HG03354 (cell line): Measurements from ENCODE around the gene TTC36.

Source experiments
- ATAC-seq: cut with Tn5 transposase; IDR thresholded peaks from one replicate; pipeline ENCODE4 v1.9.1; 2021; ENCODE audit warnings: mild to moderate bottlenecking; ENCODE audit not compliant: unreplicated experiment, poor library complexity, severe bottlenecking

The TTC36 gene

GRCh38 chr11:118530683-118531596 lies 3.7 kb downstream of the TTC36 start, which contains the start of gene TMEM25:
TMEM25 (plus strand) TSS chr11:118531192; CDS start chr11:118531802, 610 bp downstream.
- peak; percentile 66 for ATAC-seq

DNA sequence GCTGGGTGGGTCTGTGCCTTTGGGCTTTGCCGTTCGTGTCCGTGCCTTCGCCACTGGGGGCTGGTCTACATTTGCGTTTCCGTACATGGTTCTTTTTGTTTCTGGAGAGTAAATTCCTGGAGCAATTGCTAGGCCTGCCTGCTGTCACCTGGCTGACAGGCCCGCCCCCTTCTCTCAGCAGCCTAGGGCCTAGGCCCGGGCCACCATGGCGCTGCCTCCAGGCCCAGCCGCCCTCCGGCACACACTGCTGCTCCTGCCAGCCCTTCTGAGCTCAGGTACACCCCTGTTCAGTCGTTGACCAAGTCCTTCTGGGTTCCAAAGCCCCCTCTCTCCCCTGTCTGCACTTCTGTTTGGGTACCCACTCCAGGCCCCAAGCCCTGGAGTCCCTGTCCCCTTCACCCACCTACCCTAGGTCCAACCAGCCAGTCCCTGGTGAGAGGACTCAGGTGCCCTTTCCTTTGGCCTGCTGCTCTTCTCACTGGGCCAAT lies 4.4 kb downstream of the TTC36 start:
- ATAC-seq, result no peak

DNA sequence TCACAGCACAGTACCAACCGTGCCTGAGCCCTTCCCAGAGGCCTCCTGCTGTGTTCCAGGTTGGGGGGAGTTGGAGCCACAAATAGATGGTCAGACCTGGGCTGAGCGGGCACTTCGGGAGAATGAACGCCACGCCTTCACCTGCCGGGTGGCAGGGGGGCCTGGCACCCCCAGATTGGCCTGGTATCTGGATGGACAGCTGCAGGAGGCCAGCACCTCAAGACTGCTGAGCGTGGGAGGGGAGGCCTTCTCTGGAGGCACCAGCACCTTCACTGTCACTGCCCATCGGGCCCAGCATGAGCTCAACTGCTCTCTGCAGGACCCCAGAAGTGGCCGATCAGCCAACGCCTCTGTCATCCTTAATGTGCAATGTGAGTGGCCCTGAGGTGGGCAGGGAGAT lies 4.8 kb downstream of the TTC36 start:
- ATAC-seq, result no peak

DNA sequence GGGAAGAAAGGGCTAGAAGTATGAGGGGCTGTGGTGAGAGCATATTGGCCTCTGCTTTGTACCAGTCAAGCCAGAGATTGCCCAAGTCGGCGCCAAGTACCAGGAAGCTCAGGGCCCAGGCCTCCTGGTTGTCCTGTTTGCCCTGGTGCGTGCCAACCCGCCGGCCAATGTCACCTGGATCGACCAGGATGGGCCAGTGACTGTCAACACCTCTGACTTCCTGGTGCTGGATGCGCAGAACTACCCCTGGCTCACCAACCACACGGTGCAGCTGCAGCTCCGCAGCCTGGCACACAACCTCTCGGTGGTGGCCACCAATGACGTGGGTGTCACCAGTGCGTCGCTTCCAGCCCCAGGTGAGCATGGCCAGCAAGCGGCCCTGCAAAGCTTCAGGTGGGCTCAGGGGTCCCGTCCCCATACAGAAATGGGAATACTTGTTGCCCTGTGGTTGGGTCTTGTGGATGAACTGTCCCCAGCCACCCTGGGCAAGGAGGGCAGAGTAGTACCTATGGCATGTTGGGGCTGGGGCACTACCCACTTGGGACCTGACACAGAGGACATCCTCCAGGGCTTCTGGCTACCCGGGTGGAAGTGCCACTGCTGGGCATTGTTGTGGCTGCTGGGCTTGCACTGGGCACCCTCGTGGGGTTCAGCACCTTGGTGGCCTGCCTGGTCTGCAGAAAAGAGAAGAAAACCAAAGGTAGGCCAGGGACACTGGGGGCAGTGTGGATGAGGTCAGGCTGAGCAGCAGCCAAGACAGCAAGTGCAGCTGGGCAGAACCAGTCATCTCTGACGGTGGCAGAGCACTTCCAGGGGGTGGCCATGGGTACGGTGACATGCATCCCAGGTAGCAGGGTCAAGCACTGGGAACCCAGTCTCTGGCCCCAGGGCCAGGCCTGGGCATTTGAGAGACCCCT lies 5.8 kb downstream of the TTC36 start:
- ATAC-seq, result no peak

GRCh38 chr11:118533769-118534729 lies 6.8 kb downstream of the TTC36 start:
- no peak for ATAC-seq

GRCh38 chr11:118535261-118535660 lies 8.0 kb downstream of the TTC36 start:
- no peak for ATAC-seq

- no peak for ATAC-seq
Observed at GRCh38 chr11:118536726-118537125, 9.5 kb downstream of the TTC36 start.

GRCh38 chr11:118537409-118537980 lies 10.2 kb downstream of the TTC36 start:
- no peak for ATAC-seq

DNA sequence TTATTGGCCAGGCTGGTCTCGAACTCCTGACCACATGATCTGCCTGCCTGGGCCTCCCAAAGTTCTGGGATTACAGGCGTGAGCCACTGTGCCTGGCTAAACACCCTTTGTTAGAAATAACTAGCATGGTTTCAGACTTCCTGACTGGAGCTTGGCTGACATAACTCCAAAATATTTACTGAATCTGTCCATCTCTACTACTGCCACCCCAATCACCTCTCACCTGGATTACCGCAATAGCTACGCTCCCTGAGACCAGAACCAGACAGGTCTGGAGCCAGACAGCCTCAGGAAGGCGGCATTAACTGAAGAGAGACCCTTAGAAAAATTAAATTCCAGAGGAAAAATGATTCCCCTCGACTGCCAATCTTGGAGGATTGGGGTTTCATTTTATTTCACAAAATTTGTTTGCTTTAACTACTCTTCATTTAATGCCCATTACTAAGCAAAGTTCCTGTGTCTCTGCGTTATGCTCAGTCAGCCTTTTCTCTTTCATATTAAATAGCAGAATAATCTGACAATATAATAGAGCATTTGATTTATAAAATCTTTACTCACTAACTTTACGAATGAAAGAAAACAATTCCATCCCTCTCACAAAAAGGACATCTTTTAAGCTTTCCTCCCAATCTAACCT lies 16.9 kb downstream of the TTC36 start:
- ATAC-seq, result no peak

DNA sequence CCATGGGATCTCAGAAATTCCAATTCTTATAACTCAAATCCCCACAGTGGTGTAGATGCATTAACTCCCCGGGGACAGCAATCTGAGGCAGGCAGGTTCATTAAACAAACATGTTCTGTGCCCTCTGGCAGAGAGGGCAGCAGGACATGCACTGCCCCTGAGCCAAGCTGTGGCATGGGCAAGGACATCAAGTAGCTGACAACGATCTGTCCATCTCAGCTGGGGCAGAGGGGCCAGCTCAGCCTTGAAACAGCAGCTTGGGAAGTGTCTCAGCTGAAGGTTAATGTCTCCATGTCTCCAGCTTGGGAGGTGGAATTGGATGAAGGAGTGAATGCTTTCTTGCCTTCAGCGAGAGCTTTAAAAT lies 17.4 kb downstream of the TTC36 start:
- ATAC-seq, result no peak

GRCh38 chr11:118545533-118545932 lies 18.3 kb downstream of the TTC36 start:
- ATAC-seq, result no peak

- no peak for ATAC-seq
Observed at GRCh38 chr11:118547132-118547531, 19.9 kb downstream of the TTC36 start.

GRCh38 chr11:118552341-118552740 lies 25.1 kb downstream of the TTC36 start:
- no peak for ATAC-seq

DNA sequence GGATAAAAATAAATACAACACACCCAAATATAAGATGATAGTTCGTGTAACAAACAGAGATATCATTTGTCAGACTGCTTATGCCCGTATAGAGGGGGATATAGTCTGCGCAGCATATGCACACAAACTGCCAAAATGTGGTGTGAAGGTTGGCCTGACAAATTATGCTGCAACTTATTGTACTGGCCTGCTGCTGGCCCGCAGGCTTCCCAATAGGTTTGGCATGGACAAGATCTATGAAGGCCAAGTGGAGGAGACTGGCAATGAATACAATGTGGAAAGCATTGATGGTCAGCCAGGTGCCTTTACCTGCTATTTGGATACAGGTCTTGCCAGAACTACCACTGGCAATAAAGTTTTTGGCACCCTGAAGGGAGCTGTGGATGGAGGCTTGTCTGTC lies 33.5 kb downstream of the TTC36 start:
- ATAC-seq, result no peak

DNA sequence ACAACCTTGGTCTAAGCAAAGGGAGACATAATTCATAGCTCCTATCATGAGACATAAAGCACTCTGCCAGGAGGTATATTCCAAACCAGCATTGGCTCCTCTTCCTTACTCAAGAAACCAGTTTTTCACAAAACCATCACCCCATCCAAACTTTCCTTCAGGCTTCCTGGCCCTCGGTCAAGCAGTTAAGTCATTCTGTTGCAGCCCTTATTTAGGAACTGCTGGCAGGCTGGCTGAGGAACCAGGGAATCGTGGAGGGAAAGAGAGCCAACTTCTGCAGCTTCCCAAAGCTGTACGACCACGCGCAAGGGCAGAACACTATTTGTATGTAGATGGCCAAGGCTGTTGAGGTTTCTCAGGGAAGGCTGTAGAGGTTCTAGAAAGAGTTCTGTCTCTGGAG lies 37.8 kb downstream of the TTC36 start:
- ATAC-seq, result no peak

- no peak for ATAC-seq
Observed at GRCh38 chr11:118569670-118570069, 42.4 kb downstream of the TTC36 start.

DNA sequence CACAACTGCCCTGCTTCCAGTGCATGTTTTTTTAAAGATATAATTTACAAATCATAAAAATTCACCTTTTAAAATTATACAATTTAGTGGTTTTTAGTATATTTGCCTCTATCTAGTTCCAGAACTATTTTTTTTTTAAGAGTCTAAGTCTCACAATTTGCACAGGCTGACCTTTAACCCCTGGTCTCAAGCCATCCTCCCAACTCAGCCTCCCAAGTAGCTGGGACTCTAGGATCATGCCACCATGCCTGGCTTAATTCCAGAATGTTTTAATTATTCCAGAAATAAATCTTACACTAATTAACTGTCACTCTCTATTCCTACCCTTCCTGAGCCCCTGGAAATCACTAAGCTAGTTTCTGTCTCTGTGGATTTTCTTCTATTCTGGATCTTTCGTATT lies 43.5 kb downstream of the TTC36 start:
- no peak for ATAC-seq

DNA sequence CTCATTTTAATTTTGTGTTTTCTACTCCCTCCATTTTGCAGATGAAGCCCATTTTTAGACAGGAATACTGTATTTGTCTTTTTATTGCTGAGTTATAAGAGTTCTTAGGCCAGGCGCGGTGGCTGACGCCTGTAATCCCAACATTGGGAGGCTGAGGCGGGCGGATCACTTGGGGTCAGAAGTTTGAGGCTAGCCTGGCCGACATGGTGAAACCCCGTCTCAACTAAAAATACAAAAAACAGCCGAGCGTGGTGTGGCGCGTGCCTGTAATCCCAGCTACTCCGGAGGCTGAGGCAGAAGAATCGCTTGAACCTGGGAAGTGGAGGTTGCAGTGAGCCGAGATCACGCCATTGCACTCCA lies 44.4 kb downstream of the TTC36 start:
- peak; percentile 21 for ATAC-seq
